Measurements from ENCODE around the gene CD109.
"Not testable (repeated sequence)": the region's sequence is repeated elsewhere in the genome, so short reads cannot be mapped to it uniquely, and the experiment has no call there.

Gene CD109

GRCh38 chr6:73823046-73823735 lies 127.2 kb downstream of the CD109 start:
- no peak for TF ChIP-seq CTCF (IDR thresholded peaks at IDR 0.05; ENCODE audit: low read depth, low read length)

GRCh38 chr6:73823832-73824231 lies 127.8 kb downstream of the CD109 start:
- no peak overlapping the region for H3K4me3 ChIP-seq (replicated peaks in 1 of 2; ENCODE audit: low read depth in 2 of 2, low read length in 2 of 2)
- DNase-seq (ENCODE audit: low read depth in 2 of 2), result no peak
- no peak for TF ChIP-seq CTCF (IDR thresholded peaks at IDR 0.05; ENCODE audit: low read depth, low read length)

More at GRCh38 chr6:73823046-73823735, 127.2 kb downstream of the CD109 start:
- H3K4me3 ChIP-seq (replicated peaks in 1 of 2; ENCODE audit: low read depth in 2 of 2, low read length in 2 of 2), result no peak overlapping the region
- no peak for DNase-seq (ENCODE audit: low read depth in 2 of 2)

GRCh38 chr6:73826571-73826970 lies 130.6 kb downstream of the CD109 start:
- no peak for DNase-seq (ENCODE audit: low read depth in 2 of 2)
- no peak overlapping the region for H3K4me3 ChIP-seq (replicated peaks in 1 of 2; ENCODE audit: low read depth in 2 of 2, low read length in 2 of 2)
- TF ChIP-seq CTCF (IDR thresholded peaks at IDR 0.05; ENCODE audit: low read depth, low read length), result no peak

- no peak for DNase-seq (ENCODE audit: low read depth in 2 of 2)
- no peak for TF ChIP-seq CTCF (IDR thresholded peaks at IDR 0.05; ENCODE audit: low read depth, low read length)
- H3K4me3 ChIP-seq (replicated peaks in 1 of 2; ENCODE audit: low read depth in 2 of 2, low read length in 2 of 2), result no peak overlapping the region
Observed at GRCh38 chr6:73830119-73830518, 134.1 kb downstream of the CD109 start.

- H3K4me3 ChIP-seq (replicated peaks in 1 of 2; ENCODE audit: low read depth in 2 of 2, low read length in 2 of 2), result no peak overlapping the region
- TF ChIP-seq CTCF (IDR thresholded peaks at IDR 0.05; ENCODE audit: low read depth, low read length), result no peak
- DNase-seq (ENCODE audit: low read depth in 2 of 2), result peak; percentile 27 to 43
Observed at GRCh38 chr6:73832313-73832712, 136.3 kb downstream of the CD109 start.

GRCh38 chr6:73844696-73845095 lies 148.7 kb downstream of the CD109 start:
- not testable (repeated sequence) for H3K4me3 ChIP-seq (replicated peaks in 1 of 2; ENCODE audit: low read depth in 2 of 2, low read length in 2 of 2); DNase-seq (ENCODE audit: low read depth in 2 of 2)

- not testable (repeated sequence) for DNase-seq (ENCODE audit: low read depth in 2 of 2); H3K4me3 ChIP-seq (replicated peaks in 1 of 2; ENCODE audit: low read depth in 2 of 2, low read length in 2 of 2)
Observed at GRCh38 chr6:73851048-73851447, 155.0 kb downstream of the CD109 start.

Data from cardiac fibroblast (primary cell).